Neural crest cell (in vitro differentiated cells): ENCODE data around the gene TBX19. TPM values are rescaled to one million over a fixed set of nuclear protein-coding genes. Genes with fewer than 3 reads are reported as not detected.

Experiments
- DNase-seq: peaks from one replicate; pipeline ENCODE4 v3.0.0; 2021; ENCODE audit warnings: low read depth, mixed read lengths, low spot score
- H3K27ac Mint-ChIP-seq: one replicate; pipeline ENCODE4 v1.8.0; 2021; ENCODE audit warnings: mild to moderate bottlenecking, mixed read lengths; ENCODE audit not compliant: unreplicated experiment
- H3K27me3 Mint-ChIP-seq: 2 replicates; pipeline ENCODE4 v1.8.0; 2021; ENCODE audit warnings: low read depth, mild to moderate bottlenecking, mixed read lengths
- H3K36me3 Mint-ChIP-seq: 2 replicates; pipeline ENCODE4 v1.8.0; 2021; ENCODE audit warnings: low read depth, mild to moderate bottlenecking, mixed read lengths
- H3K4me1 Mint-ChIP-seq: 2 replicates; pipeline ENCODE4 v1.8.0; 2021; ENCODE audit warnings: mixed read lengths
- H3K4me3 Mint-ChIP-seq: one replicate; pipeline ENCODE4 v1.8.0; 2021; ENCODE audit warnings: mild to moderate bottlenecking, mixed read lengths
- H3K9me3 Mint-ChIP-seq: 2 replicates; pipeline ENCODE4 v1.8.0; 2021; ENCODE audit warnings: mixed read lengths
- CTCF ChIP-seq: fragments of 200-600 bp; sonication (generic); conservative IDR thresholded peaks from 2 replicates; pipeline ENCODE4 v1.5.0; 2021; ENCODE audit warnings: antibody characterized with exemption, mild to moderate bottlenecking
- total RNA-seq: library from RNA; stranded (reverse); gene quantifications from 2 replicates; pipeline ENCODE4 v1.2.1, GENCODE V29; 2021

The TBX19 gene
- total RNA-seq, 1 donor from 2014 or later, result 0.68 TPM

DNA sequence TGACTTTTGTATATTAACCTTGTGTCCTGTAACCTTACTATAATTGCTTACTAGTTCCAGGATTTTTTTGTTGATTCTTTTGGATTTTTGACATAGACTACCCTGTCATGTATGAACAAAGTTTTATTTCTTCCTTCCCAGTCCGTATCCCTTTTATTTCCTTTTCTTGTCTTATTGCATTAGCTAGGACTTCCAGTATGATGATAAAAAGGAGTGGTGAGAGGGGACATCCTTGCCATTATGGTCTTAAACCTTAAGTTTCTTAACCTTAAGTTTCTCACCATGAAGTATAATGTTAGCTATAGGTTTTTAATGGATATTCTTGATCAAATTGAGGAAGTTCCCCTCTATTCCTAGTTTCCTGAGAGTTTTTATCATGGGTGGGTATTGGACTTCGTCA is 24.5 kb upstream of the TBX19 start:
- Mint-ChIP-seq H3K4me1 (no peaks in the 10 kb centered on the region), H3K36me3 (peaks cover 38% of the 10 kb centered on the region), H3K27me3 (no peaks in the 10 kb centered on the region), H3K27ac (no peak overlapping the region), H3K9me3 (peaks cover 10% of the 10 kb centered on the region), H3K4me3 (no peak overlapping the region)
- no peak for TF ChIP-seq CTCF
- no peak for DNase-seq

GRCh38 chr1:168257397-168257796 is 23.3 kb upstream of the TBX19 start:
- TF ChIP-seq CTCF, result no peak
- no peak overlapping the region for H3K4me3 Mint-ChIP-seq
- no peak overlapping the region for H3K27ac Mint-ChIP-seq
- H3K36me3 Mint-ChIP-seq, result peaks cover 36% of the 10 kb centered on the region
- H3K4me1 Mint-ChIP-seq, result no peaks in the 10 kb centered on the region
- H3K27me3 Mint-ChIP-seq, result no peaks in the 10 kb centered on the region
- peaks cover 10% of the 10 kb centered on the region for H3K9me3 Mint-ChIP-seq
- DNase-seq, result no peak

DNA sequence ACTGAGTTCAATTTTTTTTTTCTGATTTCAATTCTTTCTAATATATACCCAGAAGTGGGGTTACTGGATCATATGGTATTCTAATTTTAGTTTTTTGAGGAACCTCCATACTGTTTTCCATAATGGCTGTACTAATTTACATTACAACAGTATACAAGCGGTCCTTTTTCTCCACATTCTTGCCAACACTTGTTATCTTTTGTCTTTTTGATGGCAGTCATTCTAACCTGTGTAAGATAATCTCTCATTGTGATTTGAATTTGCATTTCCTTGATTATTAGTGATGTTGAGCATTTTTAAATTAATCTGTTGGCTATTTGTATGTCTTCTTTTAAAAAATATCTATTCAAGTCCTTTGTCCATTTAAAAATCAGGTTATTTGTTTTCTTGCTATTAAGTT is 21.1 kb upstream of the TBX19 start:
- TF ChIP-seq CTCF, result no peak
- Mint-ChIP-seq H3K4me3 (no peak overlapping the region), H3K4me1 (no peaks in the 10 kb centered on the region), H3K36me3 (peaks cover 37% of the 10 kb centered on the region), H3K27me3 (no peaks in the 10 kb centered on the region), H3K9me3 (peaks cover 15% of the 10 kb centered on the region), H3K27ac (no peak overlapping the region)
- no peak for DNase-seq

- H3K36me3 Mint-ChIP-seq, result peaks cover 34% of the 10 kb centered on the region
- no peak overlapping the region for H3K27ac Mint-ChIP-seq
Observed at GRCh38 chr1:168260393-168260792, 20.3 kb upstream of the TBX19 start.

DNA sequence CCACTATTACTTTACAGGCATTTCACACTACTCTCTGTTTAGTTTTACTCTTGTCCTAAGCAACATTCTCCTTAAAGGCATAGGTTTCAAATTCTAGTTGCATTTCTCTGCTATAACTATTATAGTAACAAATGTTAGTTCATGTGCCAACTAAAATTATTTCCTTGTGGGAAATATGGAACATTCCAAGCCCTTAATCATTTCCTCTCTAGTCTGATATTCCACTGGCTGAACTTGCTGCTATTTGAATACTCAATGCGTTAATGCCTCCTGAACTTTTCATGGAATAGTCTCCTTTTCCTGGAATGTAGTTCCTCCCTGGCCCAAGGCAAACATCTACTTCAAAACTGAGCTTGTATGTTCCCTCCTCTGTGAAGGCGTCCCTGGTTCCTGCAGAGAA is 19.3 kb upstream of the TBX19 start:
- H3K27me3 Mint-ChIP-seq, result no peaks in the 10 kb centered on the region
- no peaks in the 10 kb centered on the region for H3K4me1 Mint-ChIP-seq
- no peak overlapping the region for H3K4me3 Mint-ChIP-seq
- H3K27ac Mint-ChIP-seq, result no peak overlapping the region
- DNase-seq, result no peak
- H3K9me3 Mint-ChIP-seq, result peaks cover 7% of the 10 kb centered on the region
- H3K36me3 Mint-ChIP-seq, result peaks cover 27% of the 10 kb centered on the region
- no peak for TF ChIP-seq CTCF

More at GRCh38 chr1:168260393-168260792, 20.3 kb upstream of the TBX19 start:
- Mint-ChIP-seq H3K4me1 (no peaks in the 10 kb centered on the region), H3K4me3 (no peak overlapping the region), H3K9me3 (peaks cover 13% of the 10 kb centered on the region), H3K27me3 (no peaks in the 10 kb centered on the region)
- DNase-seq, result no peak
- TF ChIP-seq CTCF, result no peak

DNA sequence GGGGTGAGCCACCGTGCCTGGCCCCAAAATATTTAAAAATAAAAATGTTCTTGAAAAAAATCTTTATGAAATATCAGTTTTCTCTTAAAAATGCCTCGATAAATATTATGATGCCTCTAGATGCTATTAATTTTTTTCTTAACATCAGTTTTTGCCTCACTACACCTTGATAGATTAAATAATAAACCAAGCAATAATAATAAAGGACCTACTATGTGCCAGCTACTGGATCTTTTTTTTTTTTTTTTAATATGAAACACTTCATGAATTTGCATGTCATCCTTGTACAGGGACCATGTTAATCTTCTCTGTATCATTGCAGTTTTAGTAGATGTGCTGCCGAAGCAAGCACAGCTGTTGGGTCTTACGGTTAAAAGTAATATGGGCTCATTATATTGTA is 17.5 kb upstream of the TBX19 start:
- Mint-ChIP-seq H3K9me3 (peaks cover 5% of the 10 kb centered on the region), H3K36me3 (peaks cover 13% of the 10 kb centered on the region), H3K27ac (no peak overlapping the region), H3K27me3 (no peaks in the 10 kb centered on the region), H3K4me3 (no peak overlapping the region), H3K4me1 (no peaks in the 10 kb centered on the region)
- DNase-seq, result no peak
- no peak for TF ChIP-seq CTCF
